PFSK-1 (cell line): ENCODE measurements around the gene COL2A1.

ENCODE experiments used
- FOXP2 ChIP-seq: optimal IDR thresholded peaks from 2 replicates; pipeline ENCODE3; 2011; ENCODE audit warnings: borderline replicate concordance, control low read depth, inconsistent platforms; ENCODE audit not compliant: insufficient read depth; ENCODE audit errors: extremely low read length, extremely low read depth
- POLR2AphosphoS5 ChIP-seq: IDR thresholded peaks from 2 replicates; pipeline ENCODE4 v1.6.1; 2012; ENCODE audit warnings: low read depth, mild to moderate bottlenecking, control low read depth, low read length, moderate library complexity
- SIN3A ChIP-seq: IDR thresholded peaks from 2 replicates; pipeline ENCODE4 v1.6.1; 2012; ENCODE audit warnings: mild to moderate bottlenecking, low read length, moderate library complexity, borderline replicate concordance; ENCODE audit not compliant: insufficient read depth
- TAF1 ChIP-seq: IDR thresholded peaks from 2 replicates; pipeline ENCODE4 v1.6.1; 2012; ENCODE audit warnings: low read length, control low read depth, borderline replicate concordance; ENCODE audit not compliant: insufficient read depth
- TF ChIP-seq, protein P1 (sequence below), 2 experiments: IDR thresholded peaks; 2 replicates each; pipeline versions ENCODE4 v1.6.1 to v1.8.0; 2011 to 2012; ENCODE audit warnings: low read depth in 2 of 2, low read length in 2 of 2, control low read depth in 1 of 2, inconsistent platforms in 1 of 2, mild to moderate bottlenecking in 1 of 2, moderate library complexity in 1 of 2; ENCODE audit not compliant: insufficient read depth in 1 of 2

Gene COL2A1

DNA sequence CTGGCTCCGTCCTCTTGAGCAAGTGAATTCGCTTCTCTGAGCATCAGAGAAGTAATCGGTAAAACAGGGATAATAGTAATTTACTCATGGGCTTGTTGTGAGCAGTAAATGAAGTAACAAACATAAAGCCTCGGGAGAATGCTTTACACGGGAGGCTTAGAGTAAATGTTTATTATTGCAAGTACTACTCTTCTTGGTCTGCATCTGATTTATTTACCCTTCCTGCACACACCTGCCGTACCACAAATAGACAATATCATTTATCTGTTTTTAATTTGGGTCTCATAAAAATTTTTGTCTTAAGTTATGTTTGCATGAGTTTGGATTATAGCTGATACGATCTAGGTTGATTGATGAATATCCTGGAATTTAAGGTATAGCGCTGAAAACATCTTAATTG, 7.8 kb upstream of the COL2A1 start:
- TF ChIP-seq POLR2AphosphoS5 (no peak), FOXP2 (no peak), TAF1 (no peak), SIN3A (no peak)
- TF ChIP-seq, protein P1, sequence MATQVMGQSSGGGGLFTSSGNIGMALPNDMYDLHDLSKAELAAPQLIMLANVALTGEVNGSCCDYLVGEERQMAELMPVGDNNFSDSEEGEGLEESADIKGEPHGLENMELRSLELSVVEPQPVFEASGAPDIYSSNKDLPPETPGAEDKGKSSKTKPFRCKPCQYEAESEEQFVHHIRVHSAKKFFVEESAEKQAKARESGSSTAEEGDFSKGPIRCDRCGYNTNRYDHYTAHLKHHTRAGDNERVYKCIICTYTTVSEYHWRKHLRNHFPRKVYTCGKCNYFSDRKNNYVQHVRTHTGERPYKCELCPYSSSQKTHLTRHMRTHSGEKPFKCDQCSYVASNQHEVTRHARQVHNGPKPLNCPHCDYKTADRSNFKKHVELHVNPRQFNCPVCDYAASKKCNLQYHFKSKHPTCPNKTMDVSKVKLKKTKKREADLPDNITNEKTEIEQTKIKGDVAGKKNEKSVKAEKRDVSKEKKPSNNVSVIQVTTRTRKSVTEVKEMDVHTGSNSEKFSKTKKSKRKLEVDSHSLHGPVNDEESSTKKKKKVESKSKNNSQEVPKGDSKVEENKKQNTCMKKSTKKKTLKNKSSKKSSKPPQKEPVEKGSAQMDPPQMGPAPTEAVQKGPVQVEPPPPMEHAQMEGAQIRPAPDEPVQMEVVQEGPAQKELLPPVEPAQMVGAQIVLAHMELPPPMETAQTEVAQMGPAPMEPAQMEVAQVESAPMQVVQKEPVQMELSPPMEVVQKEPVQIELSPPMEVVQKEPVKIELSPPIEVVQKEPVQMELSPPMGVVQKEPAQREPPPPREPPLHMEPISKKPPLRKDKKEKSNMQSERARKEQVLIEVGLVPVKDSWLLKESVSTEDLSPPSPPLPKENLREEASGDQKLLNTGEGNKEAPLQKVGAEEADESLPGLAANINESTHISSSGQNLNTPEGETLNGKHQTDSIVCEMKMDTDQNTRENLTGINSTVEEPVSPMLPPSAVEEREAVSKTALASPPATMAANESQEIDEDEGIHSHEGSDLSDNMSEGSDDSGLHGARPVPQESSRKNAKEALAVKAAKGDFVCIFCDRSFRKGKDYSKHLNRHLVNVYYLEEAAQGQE (IDR thresholded peaks at IDR 0.05; ENCODE audit: insufficient read depth in 1 of 2, low read depth in 2 of 2, low read length in 2 of 2) = no peak

DNA sequence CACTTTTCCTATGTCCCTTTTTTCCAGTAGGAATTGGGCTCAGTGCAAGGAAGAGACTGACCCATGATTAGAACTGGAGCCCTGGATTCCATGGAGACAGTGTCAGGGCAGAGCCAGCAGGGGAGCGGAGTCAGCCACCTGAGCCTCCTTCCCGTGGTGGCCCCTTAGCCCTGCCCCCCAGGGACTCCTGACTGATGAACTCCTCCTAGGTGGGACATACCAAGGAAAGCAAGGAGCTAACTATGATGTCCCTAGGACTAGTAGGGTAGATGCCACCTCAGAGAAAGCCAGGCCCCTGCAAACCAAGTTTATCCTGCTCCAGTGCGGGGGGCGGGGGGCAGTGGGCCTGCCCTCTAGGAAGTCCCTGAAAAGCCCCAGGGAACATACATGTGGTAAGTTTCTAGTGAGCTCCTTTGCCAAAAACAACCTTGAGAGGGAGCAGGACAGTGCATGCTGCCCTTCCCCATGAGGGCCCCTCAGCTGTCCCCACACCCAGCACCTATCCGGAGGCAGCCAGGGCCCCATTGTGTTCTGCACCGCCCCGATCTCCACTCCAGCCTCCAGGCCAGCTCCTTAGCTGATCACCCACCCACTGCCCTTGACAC, 6.2 kb upstream of the COL2A1 start:
- TF ChIP-seq POLR2AphosphoS5 (no peak), SIN3A (no peak), TAF1 (no peak)
- TF ChIP-seq, protein P1 (IDR thresholded peaks at IDR 0.05; ENCODE audit: insufficient read depth in 1 of 2, low read depth in 2 of 2, low read length in 2 of 2) = no peak

DNA sequence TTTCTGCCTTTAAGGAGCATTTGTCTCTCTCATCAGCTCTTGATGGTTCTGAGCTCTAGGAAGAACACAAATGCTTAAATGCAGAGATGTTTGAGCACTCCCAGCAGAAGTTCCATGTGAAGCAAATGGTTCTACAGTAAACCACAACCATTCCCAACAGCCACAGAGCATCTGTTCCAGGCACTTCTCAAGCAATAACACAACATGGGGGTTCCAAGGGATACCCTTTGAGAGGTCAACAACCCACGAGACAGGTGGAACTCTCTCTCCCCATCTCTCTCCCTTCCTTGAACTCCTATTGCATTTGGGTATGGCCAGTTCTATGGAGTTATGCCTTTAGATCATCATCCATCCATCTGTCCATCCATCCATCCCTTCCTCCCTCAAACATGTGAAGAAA, 5.2 kb upstream of the COL2A1 start:
- TF ChIP-seq FOXP2 (no peak), TAF1 (no peak), SIN3A (no peak), POLR2AphosphoS5 (no peak)
- TF ChIP-seq, protein P1 (IDR thresholded peaks at IDR 0.05; ENCODE audit: insufficient read depth in 1 of 2, low read depth in 2 of 2, low read length in 2 of 2) = no peak

DNA sequence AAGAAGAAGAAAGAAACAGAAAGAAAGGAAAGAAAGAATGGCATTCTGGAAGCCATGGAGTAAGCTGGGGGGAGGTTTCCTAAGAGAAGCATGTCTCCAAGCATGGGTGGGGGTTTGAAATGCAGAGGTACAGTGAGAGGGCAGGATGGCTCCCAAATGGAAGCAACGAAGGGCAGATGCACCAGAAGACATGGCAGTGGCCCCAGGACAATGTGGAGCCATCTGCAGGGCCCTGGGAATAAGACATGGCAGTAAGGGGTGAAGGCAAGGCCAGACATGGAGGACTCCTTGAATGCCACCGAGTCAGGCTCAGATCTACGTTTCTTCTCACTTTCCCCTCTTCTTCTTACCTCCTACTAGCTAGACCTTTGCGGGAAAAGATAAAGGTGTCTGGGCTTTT, 4.7 kb upstream of the COL2A1 start:
- TF ChIP-seq POLR2AphosphoS5 (no peak), FOXP2 (no peak), TAF1 (no peak), SIN3A (no peak)
- TF ChIP-seq, protein P1 (IDR thresholded peaks at IDR 0.05; ENCODE audit: insufficient read depth in 1 of 2, low read depth in 2 of 2, low read length in 2 of 2) = no peak

DNA sequence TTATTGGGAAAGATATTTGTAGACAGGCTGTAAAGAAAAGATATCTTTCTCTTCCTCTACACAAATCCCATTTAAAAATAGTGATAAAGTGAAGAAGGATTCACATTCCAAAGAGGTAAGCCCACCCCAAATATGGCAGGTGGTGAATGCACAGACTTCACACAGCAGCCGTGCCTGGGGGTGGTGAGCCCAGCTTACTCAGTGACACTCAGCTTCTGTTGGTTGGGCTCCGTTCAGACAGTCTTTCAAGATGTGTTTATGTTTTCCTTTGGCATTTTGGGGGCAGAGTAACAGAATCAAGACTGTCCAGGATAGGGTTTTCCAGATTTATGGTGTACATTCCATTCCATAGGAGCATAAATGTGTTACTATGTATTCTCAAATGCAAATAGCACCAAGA, 4.1 kb upstream of the COL2A1 start:
- TF ChIP-seq SIN3A (no peak), POLR2AphosphoS5 (no peak), FOXP2 (no peak), TAF1 (no peak)
- TF ChIP-seq, protein P1 (IDR thresholded peaks at IDR 0.05; ENCODE audit: insufficient read depth in 1 of 2, low read depth in 2 of 2, low read length in 2 of 2) = no peak
